Measurements from ENCODE around the gene UBAP1. TPM values are rescaled to one million over a fixed set of nuclear protein-coding genes. Genes with fewer than 3 reads are reported as not detected.
"Not testable (repeated sequence)": the region's sequence is repeated elsewhere in the genome, so short reads cannot be mapped to it uniquely, and the experiment has no call there.

The UBAP1 gene
- total RNA-seq, 1 experiment from 2014 or later = 29.4 TPM

GRCh38 chr9:34218446-34218845 lies 39.6 kb downstream of the UBAP1 start:
- CTCF ChIA-PET = no interaction called here
- no peak for DNase-seq
- BruUV-seq (replicated peaks) = no TSS peak
- no peak overlapping the region for H3K4me3 Mint-ChIP-seq (ENCODE audit: low read depth, unreplicated experiment)
- H3K27ac Mint-ChIP-seq (ENCODE audit: unreplicated experiment) = no peak overlapping the region
- intact Hi-C loops (cut with micrococcal nuclease; ENCODE audit: unreplicated experiment) = no loop called here
- H3K36me3 Mint-ChIP-seq (ENCODE audit: insufficient read depth, unreplicated experiment) = no peaks in the 10 kb centered on the region
- no peaks in the 10 kb centered on the region for H3K9me3 Mint-ChIP-seq (ENCODE audit: low read depth, unreplicated experiment)
- H3K27me3 Mint-ChIP-seq (ENCODE audit: unreplicated experiment) = no peaks in the 10 kb centered on the region
- H3K4me1 Mint-ChIP-seq (ENCODE audit: low read depth, unreplicated experiment) = no peaks in the 10 kb centered on the region
- no peak for TF ChIP-seq CTCF (IDR thresholded peaks at IDR 0.05; ENCODE audit: unreplicated experiment)

- BruUV-seq (replicated peaks) = no TSS peak
- H3K36me3 Mint-ChIP-seq (ENCODE audit: insufficient read depth, unreplicated experiment) = no peaks in the 10 kb centered on the region
- no peaks in the 10 kb centered on the region for H3K9me3 Mint-ChIP-seq (ENCODE audit: low read depth, unreplicated experiment)
- CTCF ChIA-PET = no interaction called here
- no peak for DNase-seq
- H3K4me3 Mint-ChIP-seq (ENCODE audit: low read depth, unreplicated experiment) = no peak overlapping the region
- TF ChIP-seq CTCF (IDR thresholded peaks at IDR 0.05; ENCODE audit: unreplicated experiment) = no peak
- no peaks in the 10 kb centered on the region for H3K27me3 Mint-ChIP-seq (ENCODE audit: unreplicated experiment)
- intact Hi-C loops (cut with micrococcal nuclease; ENCODE audit: unreplicated experiment) = no loop called here
- H3K4me1 Mint-ChIP-seq (ENCODE audit: low read depth, unreplicated experiment) = no peaks in the 10 kb centered on the region
- H3K27ac Mint-ChIP-seq (ENCODE audit: unreplicated experiment) = no peak overlapping the region
These were observed 40.6 kb downstream of the UBAP1 start for GRCh38 chr9:34219421-34219820.

- BruUV-seq (replicated peaks) = no TSS peak
- Mint-ChIP-seq H3K4me1 (ENCODE audit: low read depth, unreplicated experiment) (no peaks in the 10 kb centered on the region), H3K9me3 (ENCODE audit: low read depth, unreplicated experiment) (no peaks in the 10 kb centered on the region), H3K27me3 (ENCODE audit: unreplicated experiment) (no peaks in the 10 kb centered on the region), H3K27ac (ENCODE audit: unreplicated experiment) (no peak overlapping the region), H3K36me3 (ENCODE audit: insufficient read depth, unreplicated experiment) (no peaks in the 10 kb centered on the region), H3K4me3 (ENCODE audit: low read depth, unreplicated experiment) (no peak overlapping the region)
- CTCF ChIA-PET = interaction anchor here (0.6 kb wide), 1 partner anchor 11 kb away, joined by 3 read pairs; no protein-coding TSS in a partner anchor
- DNase-seq = no peak
- intact Hi-C loops (cut with micrococcal nuclease; ENCODE audit: unreplicated experiment) = no loop called here
- no peak for TF ChIP-seq CTCF (IDR thresholded peaks at IDR 0.05; ENCODE audit: unreplicated experiment)
These were observed 41.4 kb downstream of the UBAP1 start for GRCh38 chr9:34220218-34220617.

- no peaks in the 10 kb centered on the region for H3K36me3 Mint-ChIP-seq (ENCODE audit: insufficient read depth, unreplicated experiment)
- DNase-seq = no peak
- TF ChIP-seq CTCF (IDR thresholded peaks at IDR 0.05; ENCODE audit: unreplicated experiment) = no peak
- H3K4me1 Mint-ChIP-seq (ENCODE audit: low read depth, unreplicated experiment) = no peaks in the 10 kb centered on the region
- H3K4me3 Mint-ChIP-seq (ENCODE audit: low read depth, unreplicated experiment) = no peak overlapping the region
- no peaks in the 10 kb centered on the region for H3K9me3 Mint-ChIP-seq (ENCODE audit: low read depth, unreplicated experiment)
- BruUV-seq (replicated peaks) = no TSS peak
- no peak overlapping the region for H3K27ac Mint-ChIP-seq (ENCODE audit: unreplicated experiment)
- CTCF ChIA-PET = no interaction called here
- intact Hi-C loops (cut with micrococcal nuclease; ENCODE audit: unreplicated experiment) = no loop called here
- no peaks in the 10 kb centered on the region for H3K27me3 Mint-ChIP-seq (ENCODE audit: unreplicated experiment)
These were observed 45.5 kb downstream of the UBAP1 start for GRCh38 chr9:34224349-34224748.

GRCh38 chr9:34226144-34226760 lies 47.4 kb downstream of the UBAP1 start:
- peak overlapping the region; percentile 45 for H3K27ac Mint-ChIP-seq (ENCODE audit: unreplicated experiment)
- intact Hi-C loops (cut with micrococcal nuclease; ENCODE audit: unreplicated experiment); H3K9me3 Mint-ChIP-seq (ENCODE audit: low read depth, unreplicated experiment); H3K4me3 Mint-ChIP-seq (ENCODE audit: low read depth, unreplicated experiment); DNase-seq; BruUV-seq (replicated peaks); H3K36me3 Mint-ChIP-seq (ENCODE audit: insufficient read depth, unreplicated experiment); H3K27me3 Mint-ChIP-seq (ENCODE audit: unreplicated experiment); H3K4me1 Mint-ChIP-seq (ENCODE audit: low read depth, unreplicated experiment); CTCF ChIA-PET: not testable (repeated sequence)

Measured in Calu3 (cell line).